ENCODE measurements around the gene KLF16. TPM values are rescaled to one million over a fixed set of nuclear protein-coding genes. Genes with fewer than 3 reads are reported as not detected.
A peak's percentile ranks its signal among the peaks of the same experiment; 100 is the strongest.

The KLF16 gene
- total RNA-seq, 1 donor from 2014 or later: 6.4 TPM

DNA sequence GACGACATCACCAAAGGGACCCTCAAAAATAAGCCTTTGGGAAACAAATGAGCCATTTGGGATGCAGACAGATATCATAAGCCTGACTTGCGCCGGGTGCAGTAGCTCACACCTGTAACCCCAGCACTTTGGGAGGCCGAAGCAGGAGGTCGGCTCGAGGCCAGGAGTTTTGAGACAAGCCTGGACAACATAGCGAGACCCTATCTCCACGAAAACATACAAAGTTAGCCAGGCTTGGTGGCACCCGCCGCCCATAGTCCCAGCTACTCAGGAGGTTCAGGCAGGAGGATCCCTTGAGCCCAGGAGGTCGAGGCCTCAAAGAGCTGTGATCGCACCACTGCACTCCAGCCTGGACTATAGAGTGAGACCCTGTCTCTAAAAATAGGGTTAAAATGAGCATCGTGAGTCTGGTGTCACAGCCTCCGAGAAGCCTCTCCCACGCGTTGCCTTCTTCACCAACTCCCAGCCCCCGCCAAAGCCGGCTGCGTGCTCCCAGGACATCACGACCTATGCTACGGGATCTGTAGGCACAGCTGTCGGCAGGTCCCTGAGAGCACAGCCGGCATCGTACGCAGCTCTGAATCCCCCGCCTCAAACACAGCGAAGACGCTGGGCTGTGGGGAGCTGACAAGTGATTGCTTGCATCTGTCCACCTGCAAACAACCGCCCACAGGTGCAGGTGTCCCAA is 16.7 kb downstream of the KLF16 start:
- peak overlapping the region; percentile 100 for H3K4me3 ChIP-seq
- no peaks in the 10 kb centered on the region for H3K9me3 ChIP-seq (replicated peaks)
- H3K36me3 ChIP-seq: peaks cover 6% of the 10 kb centered on the region
- H3K4me1 ChIP-seq: peaks cover 66% of the 10 kb centered on the region
- DNase-seq: no peak
- TF ChIP-seq, protein P1, sequence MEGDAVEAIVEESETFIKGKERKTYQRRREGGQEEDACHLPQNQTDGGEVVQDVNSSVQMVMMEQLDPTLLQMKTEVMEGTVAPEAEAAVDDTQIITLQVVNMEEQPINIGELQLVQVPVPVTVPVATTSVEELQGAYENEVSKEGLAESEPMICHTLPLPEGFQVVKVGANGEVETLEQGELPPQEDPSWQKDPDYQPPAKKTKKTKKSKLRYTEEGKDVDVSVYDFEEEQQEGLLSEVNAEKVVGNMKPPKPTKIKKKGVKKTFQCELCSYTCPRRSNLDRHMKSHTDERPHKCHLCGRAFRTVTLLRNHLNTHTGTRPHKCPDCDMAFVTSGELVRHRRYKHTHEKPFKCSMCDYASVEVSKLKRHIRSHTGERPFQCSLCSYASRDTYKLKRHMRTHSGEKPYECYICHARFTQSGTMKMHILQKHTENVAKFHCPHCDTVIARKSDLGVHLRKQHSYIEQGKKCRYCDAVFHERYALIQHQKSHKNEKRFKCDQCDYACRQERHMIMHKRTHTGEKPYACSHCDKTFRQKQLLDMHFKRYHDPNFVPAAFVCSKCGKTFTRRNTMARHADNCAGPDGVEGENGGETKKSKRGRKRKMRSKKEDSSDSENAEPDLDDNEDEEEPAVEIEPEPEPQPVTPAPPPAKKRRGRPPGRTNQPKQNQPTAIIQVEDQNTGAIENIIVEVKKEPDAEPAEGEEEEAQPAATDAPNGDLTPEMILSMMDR (IDR thresholded peaks at IDR 0.05; ENCODE audit: borderline replicate concordance): no peak
- H3K27me3 ChIP-seq (ENCODE audit: low read depth): no peaks in the 10 kb centered on the region
- intact Hi-C loops (cut with micrococcal nuclease): no loop called here
- peak overlapping the region; percentile 99 for H3K27ac ChIP-seq (replicated peaks)

DNA sequence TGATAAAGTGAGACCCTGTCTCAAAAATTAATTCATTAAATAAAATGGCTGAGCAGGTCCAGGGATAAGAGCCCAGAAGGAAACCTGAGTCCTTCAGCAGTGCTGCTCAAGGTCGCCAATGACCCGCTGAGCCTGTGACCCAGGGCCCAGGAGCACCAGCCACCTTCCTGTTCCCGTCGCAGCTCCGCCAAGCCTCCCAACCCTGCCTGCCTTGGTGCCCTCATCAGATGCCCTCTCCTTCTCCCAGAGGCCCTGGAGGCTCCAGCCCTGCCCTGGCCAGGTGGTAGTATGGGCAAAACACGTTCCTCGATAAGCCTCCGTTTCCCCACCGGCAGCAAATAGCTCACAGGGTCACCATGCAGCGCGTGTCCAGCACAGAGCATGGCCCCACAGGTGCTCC is 17.7 kb downstream of the KLF16 start:
- TF ChIP-seq, protein P1 (IDR thresholded peaks at IDR 0.05; ENCODE audit: borderline replicate concordance): no peak

DNA sequence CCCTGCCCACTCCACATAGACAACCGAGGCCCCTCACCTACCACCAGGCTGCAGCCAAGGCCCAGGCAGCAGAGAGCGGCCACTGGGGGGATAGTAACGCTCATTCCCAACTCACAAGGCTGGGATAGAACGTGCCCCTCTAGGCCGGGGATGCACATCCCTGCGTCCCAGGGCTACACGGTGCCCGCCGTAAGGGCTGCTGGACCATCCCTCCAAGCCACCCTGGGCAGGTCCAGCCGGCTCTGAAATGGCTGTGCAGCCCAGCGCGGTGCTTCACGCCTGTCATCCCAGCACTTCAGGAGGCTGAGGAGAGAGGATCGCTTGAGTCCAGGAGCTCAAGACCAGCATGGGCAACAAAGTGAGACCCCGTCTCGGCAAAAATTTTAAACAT is 18.3 kb downstream of the KLF16 start:
- intact Hi-C loops (cut with micrococcal nuclease): no loop called here
- Histone ChIP-seq H3K4me3 (no peak overlapping the region), H3K9me3 (replicated peaks) (no peaks in the 10 kb centered on the region), H3K36me3 (peaks cover 6% of the 10 kb centered on the region), H3K27me3 (ENCODE audit: low read depth) (no peaks in the 10 kb centered on the region), H3K27ac (replicated peaks) (no peak overlapping the region), H3K4me1 (peaks cover 80% of the 10 kb centered on the region)
- TF ChIP-seq, protein P1 (IDR thresholded peaks at IDR 0.05; ENCODE audit: borderline replicate concordance): no peak
- no peak for DNase-seq

More for the DNA sequence above, 17.7 kb downstream of the KLF16 start:
- peak overlapping the region; percentile 100 for H3K4me3 ChIP-seq
- peaks cover 75% of the 10 kb centered on the region for H3K4me1 ChIP-seq
- no peak overlapping the region for H3K27ac ChIP-seq (replicated peaks)
- H3K9me3 ChIP-seq (replicated peaks): no peaks in the 10 kb centered on the region
- H3K36me3 ChIP-seq: peaks cover 6% of the 10 kb centered on the region
- no peak for DNase-seq
- intact Hi-C loops (cut with micrococcal nuclease): no loop called here
- no peaks in the 10 kb centered on the region for H3K27me3 ChIP-seq (ENCODE audit: low read depth)

DNA sequence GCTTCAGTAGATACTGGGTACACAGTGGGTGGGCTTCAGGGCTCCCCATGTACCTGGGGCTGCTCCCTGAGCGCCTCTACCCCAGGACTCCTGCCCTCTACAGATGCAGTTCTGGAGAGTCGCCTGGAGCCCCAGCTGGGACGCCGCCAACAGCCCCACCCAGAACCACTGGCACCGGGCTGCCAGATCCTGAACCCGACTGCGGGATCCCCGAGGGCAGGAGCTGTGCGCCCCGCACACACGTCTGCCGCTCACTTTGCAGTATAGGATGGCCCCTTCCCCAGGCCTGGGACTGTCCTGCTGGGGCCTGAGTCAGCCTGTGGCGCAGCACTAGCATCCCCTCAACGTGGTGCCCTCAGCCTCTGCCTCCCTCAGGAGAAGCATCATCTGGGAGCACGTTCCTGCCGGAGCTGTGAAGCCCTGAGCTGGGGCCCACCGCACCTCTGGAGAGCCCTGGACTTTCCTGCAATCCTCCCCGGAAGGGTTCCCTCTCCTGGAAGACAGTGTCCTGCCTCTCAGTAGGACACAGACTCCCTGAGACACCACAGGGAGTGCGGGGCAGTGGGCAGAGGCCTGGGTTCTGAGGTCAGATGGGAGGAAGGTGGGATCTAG is 18.8 kb downstream of the KLF16 start:
- DNase-seq: no peak
- intact Hi-C loops (cut with micrococcal nuclease): no loop called here
- H3K36me3 ChIP-seq: peaks cover 6% of the 10 kb centered on the region
- H3K27ac ChIP-seq (replicated peaks): peak overlapping the region; percentile 12
- peaks cover 85% of the 10 kb centered on the region for H3K4me1 ChIP-seq
- H3K27me3 ChIP-seq (ENCODE audit: low read depth): no peaks in the 10 kb centered on the region
- no peak overlapping the region for H3K4me3 ChIP-seq
- H3K9me3 ChIP-seq (replicated peaks): no peaks in the 10 kb centered on the region
- TF ChIP-seq, protein P1 (IDR thresholded peaks at IDR 0.05; ENCODE audit: borderline replicate concordance): no peak

DNA sequence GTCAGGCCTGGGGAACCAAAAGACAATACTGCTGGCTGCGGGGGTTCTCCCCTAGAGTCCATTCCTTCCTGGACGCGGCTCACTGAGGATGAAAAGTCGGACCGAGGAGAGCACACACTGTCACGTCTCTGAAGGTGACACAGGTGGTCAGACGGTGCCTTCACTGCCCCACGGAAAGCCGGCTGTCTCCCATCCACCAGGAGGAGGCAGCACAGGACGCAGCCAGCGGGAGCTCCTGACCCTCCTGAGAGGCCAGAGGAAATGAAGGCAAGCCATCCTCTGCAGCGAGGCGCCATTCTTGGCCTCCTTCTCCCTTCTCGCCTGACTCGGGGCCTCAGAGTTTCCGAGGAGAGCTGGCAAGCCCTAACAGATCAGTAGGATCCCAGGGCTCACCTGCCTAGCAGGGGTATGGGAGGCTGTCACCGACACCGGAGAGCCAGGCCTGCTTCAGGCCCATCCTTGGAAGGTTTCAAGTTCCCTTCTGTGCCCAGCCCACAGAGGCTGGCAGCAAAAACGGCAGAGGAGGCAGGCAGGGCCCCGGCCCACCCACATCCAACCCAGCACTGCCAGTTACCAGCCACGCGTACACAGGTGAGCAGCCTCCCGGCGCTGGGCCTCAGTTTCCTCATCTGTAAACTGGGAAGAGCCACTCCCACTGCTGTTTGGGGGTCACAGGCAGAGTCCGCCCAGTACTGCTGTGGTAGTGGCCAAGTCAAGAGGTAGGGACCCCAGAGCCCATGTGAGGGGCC is 19.6 kb downstream of the KLF16 start:
- TF ChIP-seq, protein P1 (IDR thresholded peaks at IDR 0.05; ENCODE audit: borderline replicate concordance): peak; percentile 22
- Histone ChIP-seq H3K27ac (replicated peaks) (peak overlapping the region; percentile 1), H3K27me3 (ENCODE audit: low read depth) (no peaks in the 10 kb centered on the region), H3K36me3 (peaks cover 6% of the 10 kb centered on the region), H3K4me1 (peaks cover 93% of the 10 kb centered on the region), H3K9me3 (replicated peaks) (no peaks in the 10 kb centered on the region), H3K4me3 (no peak overlapping the region)
- no peak for DNase-seq
- intact Hi-C loops (cut with micrococcal nuclease): no loop called here
